Neural cell (in vitro differentiated cells): ENCODE data around the gene C19orf33.

Experiments
- EZH2 ChIP-seq: fragments of 200-600, 300-800 bp; shearing (Covaris generic), sonication (generic); IDR thresholded peaks from 2 replicates; pipeline ENCODE4 v1.6.1; 2014; ENCODE audit warnings: antibody characterized with exemption, low read length, borderline replicate concordance, mild to moderate bottlenecking; ENCODE audit not compliant: insufficient read depth, poor library complexity, severe bottlenecking
- POLR2AphosphoS5 ChIP-seq: IDR thresholded peaks from 2 replicates; pipeline ENCODE4 v1.6.1; 2012
- RAD21 ChIP-seq: fragments of 450-650 bp; conservative IDR thresholded peaks from 2 replicates; pipeline ENCODE4 v1.6.1; 2014; ENCODE audit warnings: antibody characterized with exemption, mild to moderate bottlenecking, moderate library complexity
- TF ChIP-seq, protein P1 (sequence below): fragments of 450-650 bp; IDR thresholded peaks from 2 replicates; pipeline ENCODE4 v1.5.1; 2014; ENCODE audit warnings: antibody characterized with exemption, mild to moderate bottlenecking, moderate library complexity; ENCODE audit not compliant: poor library complexity, severe bottlenecking
- TF ChIP-seq, protein P2 (sequence below): IDR thresholded peaks from 2 replicates; pipeline ENCODE4 v1.6.1; 2012; ENCODE audit warnings: borderline replicate concordance

DNA sequence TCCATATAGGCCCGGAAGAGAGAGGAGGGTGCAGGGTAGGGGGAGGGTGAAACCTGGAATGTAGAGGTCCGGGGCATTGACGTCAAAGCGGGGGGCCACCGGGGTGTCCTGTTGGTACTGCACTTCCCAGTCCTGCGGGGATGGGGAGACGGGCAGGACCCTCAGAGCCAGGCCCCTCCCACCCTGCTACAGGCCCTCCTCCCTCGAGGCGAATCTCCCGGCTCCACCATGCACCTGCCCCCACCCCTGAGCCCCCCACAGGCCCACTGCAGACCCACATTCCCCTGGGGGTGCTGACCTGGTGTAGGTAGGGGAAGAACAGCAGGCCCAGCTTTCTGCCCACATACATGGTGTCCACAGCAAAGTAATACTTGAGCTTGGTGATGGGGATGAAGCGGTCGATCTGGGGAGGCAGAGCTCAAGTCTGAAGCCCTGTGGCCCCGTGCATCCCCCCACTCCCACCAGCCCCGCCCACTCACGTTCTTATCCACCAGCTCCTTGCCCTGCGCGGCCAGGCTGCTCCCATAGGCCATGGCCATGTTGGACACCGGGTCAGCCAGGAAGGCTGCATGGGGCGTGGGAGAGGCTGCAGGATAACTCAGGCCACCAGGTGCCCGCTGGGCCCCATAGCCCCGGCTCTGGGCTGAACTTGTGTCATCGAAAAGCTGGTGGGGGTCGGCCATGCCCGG lies 5.0 kb downstream of the C19orf33 start:
- TF ChIP-seq, protein P1, sequence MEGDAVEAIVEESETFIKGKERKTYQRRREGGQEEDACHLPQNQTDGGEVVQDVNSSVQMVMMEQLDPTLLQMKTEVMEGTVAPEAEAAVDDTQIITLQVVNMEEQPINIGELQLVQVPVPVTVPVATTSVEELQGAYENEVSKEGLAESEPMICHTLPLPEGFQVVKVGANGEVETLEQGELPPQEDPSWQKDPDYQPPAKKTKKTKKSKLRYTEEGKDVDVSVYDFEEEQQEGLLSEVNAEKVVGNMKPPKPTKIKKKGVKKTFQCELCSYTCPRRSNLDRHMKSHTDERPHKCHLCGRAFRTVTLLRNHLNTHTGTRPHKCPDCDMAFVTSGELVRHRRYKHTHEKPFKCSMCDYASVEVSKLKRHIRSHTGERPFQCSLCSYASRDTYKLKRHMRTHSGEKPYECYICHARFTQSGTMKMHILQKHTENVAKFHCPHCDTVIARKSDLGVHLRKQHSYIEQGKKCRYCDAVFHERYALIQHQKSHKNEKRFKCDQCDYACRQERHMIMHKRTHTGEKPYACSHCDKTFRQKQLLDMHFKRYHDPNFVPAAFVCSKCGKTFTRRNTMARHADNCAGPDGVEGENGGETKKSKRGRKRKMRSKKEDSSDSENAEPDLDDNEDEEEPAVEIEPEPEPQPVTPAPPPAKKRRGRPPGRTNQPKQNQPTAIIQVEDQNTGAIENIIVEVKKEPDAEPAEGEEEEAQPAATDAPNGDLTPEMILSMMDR: no peak
- no peak for TF ChIP-seq EZH2
- TF ChIP-seq, protein P2, sequence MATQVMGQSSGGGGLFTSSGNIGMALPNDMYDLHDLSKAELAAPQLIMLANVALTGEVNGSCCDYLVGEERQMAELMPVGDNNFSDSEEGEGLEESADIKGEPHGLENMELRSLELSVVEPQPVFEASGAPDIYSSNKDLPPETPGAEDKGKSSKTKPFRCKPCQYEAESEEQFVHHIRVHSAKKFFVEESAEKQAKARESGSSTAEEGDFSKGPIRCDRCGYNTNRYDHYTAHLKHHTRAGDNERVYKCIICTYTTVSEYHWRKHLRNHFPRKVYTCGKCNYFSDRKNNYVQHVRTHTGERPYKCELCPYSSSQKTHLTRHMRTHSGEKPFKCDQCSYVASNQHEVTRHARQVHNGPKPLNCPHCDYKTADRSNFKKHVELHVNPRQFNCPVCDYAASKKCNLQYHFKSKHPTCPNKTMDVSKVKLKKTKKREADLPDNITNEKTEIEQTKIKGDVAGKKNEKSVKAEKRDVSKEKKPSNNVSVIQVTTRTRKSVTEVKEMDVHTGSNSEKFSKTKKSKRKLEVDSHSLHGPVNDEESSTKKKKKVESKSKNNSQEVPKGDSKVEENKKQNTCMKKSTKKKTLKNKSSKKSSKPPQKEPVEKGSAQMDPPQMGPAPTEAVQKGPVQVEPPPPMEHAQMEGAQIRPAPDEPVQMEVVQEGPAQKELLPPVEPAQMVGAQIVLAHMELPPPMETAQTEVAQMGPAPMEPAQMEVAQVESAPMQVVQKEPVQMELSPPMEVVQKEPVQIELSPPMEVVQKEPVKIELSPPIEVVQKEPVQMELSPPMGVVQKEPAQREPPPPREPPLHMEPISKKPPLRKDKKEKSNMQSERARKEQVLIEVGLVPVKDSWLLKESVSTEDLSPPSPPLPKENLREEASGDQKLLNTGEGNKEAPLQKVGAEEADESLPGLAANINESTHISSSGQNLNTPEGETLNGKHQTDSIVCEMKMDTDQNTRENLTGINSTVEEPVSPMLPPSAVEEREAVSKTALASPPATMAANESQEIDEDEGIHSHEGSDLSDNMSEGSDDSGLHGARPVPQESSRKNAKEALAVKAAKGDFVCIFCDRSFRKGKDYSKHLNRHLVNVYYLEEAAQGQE: no peak
- no peak for TF ChIP-seq POLR2AphosphoS5
- no peak for TF ChIP-seq RAD21
